Adrenal gland (tissue), 5 donors: Measurements from ENCODE around the gene SASH1.

Source experiments
- CTCF ChIP-seq, 6 experiments: fragments of 450-650 bp in 4 of 6; fragments of 200-600 bp in 2 of 6; sonication (generic) in 1 of 6; IDR thresholded peaks; 1 replicate in 5 of 6; 2 replicates in 1 of 6; pipeline versions ENCODE4 v1.5.1 to v1.8.0; 2016 to 2021; ENCODE audit warnings: antibody characterized with exemption in 6 of 6, mild to moderate bottlenecking in 2 of 6, moderate library complexity in 1 of 6
- POLR2A ChIP-seq, 2 donors: fragments of 450-650 bp; IDR thresholded peaks; one replicate each; pipeline ENCODE4 v1.6.1; 2017; ENCODE audit warnings: antibody characterized with exemption in 2 of 2, mild to moderate bottlenecking in 2 of 2, moderate library complexity in 1 of 2
- donor health status: DM: no; HTN: no; CAD: no.

GRCh38 chr6:148514091-148514845 lies 171.6 kb downstream of the SASH1 start:
- TF ChIP-seq CTCF (IDR thresholded peaks at IDR 0.05) (no peak), POLR2A (IDR thresholded peaks at IDR 0.05) (no peak)
